NCI-H82 treated with DMSO at 0.1 percent for 48 hours (cell line): Measurements from ENCODE around the gene PITPNM1.
"Not testable (repeated sequence)": the region's sequence is repeated elsewhere in the genome, so short reads cannot be mapped to it uniquely, and the experiment has no call there.

Experiments
- DNase-seq: peaks from one replicate; lab custom pipeline; 2025; ENCODE audit not compliant: unreplicated experiment; lab: John Stamatoyannopoulos, UW

Gene PITPNM1

DNA sequence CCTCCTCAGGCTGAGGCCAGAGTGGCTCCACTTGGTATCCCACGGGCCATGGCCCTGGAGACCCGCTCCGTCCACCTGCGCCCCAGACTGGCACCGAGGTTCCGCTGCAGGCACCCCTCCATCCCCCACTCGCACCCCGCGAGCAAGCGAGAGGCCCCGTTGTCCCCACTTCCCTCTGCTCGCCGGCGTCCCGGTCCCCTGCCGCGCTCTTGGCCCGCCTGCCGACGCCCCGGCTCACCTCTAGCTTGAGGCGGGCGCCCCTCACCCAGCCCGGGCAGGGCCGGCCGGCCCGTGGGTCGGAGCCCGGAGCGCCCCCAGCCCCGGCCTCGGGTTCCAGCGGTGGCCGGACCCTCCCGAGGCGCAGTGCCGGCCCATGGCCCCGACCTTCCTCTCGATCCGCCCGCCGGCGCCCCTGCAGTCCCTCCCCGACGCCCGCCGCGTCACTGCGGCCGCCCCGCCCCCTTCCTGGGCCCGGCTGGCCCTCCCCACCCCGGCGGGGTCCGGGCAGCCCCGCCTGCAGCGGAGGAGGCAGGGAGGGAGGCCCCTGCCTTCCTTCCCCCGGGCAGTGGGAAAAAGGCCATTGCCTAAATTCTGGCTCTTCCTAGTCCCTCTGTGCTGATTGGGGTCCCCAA, at the start of gene PITPNM1:
Gene PITPNM1, minus strand, starts transcription at position 414 of the 632 bp plus-strand sequence. CDS start 1,183 bp downstream, outside the sequence.
- peak; percentile 3 for DNase-seq

GRCh38 chr11:67551697-67552096, 46.5 kb upstream of the PITPNM1 start:
- not testable (repeated sequence) for DNase-seq

GRCh38 chr11:67551127-67551526, 46.0 kb upstream of the PITPNM1 start:
- DNase-seq, result no peak

GRCh38 chr11:67548555-67549110, 43.5 kb upstream of the PITPNM1 start:
- no peak for DNase-seq

GRCh38 chr11:67548112-67548511, 42.9 kb upstream of the PITPNM1 start:
- not testable (repeated sequence) for DNase-seq

- DNase-seq, result no peak
These were observed 40.1 kb upstream of the PITPNM1 start for GRCh38 chr11:67545280-67545679.

- no peak for DNase-seq
These were observed 39.6 kb upstream of the PITPNM1 start for GRCh38 chr11:67544616-67545242.

DNA sequence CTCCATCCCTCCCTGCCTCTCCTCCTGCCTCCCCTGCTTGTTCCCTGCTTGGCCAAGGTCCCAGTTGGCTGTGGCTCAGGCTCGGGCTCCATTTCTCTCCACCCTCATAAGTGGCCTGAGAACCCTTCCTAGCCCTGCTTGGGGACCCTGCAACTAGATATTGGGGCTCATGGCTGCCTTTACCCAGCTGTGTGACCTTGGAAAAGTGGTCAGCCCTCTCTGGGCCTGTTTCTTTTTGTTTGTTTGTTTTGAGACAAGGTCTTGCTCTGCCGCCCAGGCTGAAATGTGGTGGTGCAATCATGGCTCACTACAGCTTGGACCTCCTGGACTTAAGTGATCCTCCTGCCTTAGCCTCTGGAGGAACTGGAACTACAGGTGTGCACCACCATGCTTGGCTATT, 38.4 kb upstream of the PITPNM1 start:
- DNase-seq, result no peak

- DNase-seq, result no peak
These were observed 37.8 kb upstream of the PITPNM1 start for GRCh38 chr11:67542971-67543370.

DNA sequence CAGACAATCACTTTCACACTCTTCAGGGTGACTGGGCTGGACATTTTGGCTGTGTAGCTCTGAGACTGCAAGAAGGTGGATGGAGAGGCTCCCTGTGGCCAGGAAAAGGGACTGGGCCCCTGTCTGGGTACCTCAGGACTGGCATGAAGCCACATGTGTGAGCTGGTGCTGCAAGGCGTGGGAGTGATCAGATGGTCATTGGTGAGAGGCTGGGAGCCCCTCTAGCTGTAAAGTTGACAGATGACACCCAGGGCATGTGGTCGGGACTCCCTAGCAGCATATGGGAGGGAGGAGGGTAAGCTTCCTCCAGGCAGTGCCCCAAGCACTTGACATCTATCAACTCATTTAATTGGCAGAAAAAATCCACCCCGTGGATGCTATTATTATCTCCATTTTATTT, 37.0 kb upstream of the PITPNM1 start:
- DNase-seq, result no peak

DNA sequence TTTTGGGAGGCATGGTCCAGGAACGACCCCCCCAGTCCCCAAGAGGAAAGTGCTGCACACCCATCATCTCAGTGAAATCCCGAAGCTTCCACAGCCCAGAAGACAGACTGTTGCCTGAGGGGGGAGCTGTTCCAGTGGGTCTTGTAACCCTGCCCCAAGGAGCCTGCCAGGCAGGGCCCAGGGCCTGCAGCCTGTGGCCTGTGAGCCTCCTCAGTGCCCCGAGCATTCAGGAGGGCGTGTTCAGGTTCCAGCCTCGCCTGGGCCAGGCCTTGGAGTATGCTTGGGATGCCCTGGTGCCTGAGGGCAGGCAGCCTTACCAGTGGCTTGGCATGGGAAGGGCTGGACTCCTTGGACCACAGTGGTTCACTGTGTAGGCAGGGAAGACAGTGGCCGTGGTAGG, 36.0 kb upstream of the PITPNM1 start:
- no peak for DNase-seq

DNA sequence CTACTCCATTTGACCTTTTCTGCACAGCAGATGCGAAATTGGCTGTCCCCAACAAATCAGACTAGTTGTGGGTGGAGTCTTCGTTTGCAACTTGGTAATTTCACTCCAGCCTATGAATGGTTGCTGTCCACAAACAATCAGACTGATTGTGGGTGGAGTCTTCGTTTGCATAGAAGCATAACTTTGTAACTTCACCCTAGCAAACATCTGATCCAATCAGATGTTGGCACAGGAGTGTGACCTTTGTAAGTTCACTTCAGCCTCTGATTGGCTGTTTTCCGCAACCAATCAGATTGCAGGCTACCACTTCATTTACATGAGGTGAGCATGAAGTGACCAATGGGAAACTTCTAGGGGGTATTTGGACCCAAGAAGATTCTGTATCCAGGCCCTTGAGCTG, 34.4 kb upstream of the PITPNM1 start:
- DNase-seq, result no peak

- no peak for DNase-seq
These were observed 33.8 kb upstream of the PITPNM1 start for GRCh38 chr11:67538823-67539505.

- no peak for DNase-seq
These were observed 33.1 kb upstream of the PITPNM1 start for GRCh38 chr11:67538306-67538705.

DNA sequence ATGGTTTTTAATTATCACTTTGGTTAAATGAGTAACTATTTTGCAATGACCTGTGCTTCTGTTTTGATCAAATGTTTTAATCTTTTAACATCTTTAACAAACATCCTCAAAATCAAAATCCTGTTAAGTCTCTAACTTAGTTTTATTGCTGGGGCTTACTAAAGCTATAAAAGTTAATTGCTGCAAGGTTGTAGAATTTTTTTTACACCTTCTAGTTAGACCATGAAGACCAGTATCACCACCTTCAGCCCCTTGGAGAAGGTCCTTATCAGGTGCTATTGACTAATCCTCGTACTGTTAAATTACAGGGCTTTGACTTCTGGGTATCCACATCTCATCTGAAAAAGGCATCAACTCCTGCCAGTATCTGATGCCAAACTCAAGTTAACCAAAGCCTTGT, 30.4 kb upstream of the PITPNM1 start:
- DNase-seq, result no peak

- DNase-seq, result no peak
These were observed 29.0 kb upstream of the PITPNM1 start for GRCh38 chr11:67534070-67534679.

DNA sequence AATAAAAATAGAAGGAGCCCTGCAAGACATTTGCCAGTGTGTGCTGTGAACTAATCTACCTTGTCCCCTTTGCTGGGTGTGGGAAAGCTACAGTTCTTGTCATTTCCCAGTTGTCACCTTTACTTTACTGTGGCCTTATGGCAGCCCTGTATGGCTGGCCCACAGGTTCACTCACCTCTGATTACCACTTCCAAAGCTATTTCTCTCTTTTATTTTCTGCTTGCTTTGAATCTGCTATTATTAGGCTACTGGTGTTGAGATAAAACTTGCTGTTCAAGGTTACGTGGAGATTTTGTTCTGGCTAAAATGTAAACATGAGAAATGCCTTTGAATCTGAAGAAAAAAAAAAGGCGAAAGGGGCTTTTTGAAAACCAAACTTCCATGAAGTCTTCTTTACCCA, 27.7 kb upstream of the PITPNM1 start:
- DNase-seq, result no peak

- DNase-seq, result no peak
These were observed 25.1 kb upstream of the PITPNM1 start for GRCh38 chr11:67530282-67530592.

DNA sequence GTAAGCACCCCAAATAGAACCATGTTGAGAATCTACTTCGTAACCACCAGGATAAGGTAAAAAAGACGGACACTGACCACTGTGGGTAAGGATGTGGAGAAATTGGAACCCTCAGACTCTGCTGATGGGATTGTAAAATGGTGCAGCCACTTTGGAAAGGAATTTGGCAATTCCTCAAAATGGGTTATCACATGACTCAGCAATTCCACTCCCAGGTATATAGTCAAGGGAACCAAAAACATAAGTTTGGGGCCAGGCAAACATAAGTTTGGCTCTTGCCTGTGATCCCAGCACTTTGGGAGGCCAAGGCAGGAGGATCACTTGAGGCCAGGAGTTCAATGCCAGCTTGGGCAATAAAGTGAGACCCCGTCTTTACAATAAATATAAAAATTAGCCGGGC, 23.2 kb upstream of the PITPNM1 start:
- no peak for DNase-seq

DNA sequence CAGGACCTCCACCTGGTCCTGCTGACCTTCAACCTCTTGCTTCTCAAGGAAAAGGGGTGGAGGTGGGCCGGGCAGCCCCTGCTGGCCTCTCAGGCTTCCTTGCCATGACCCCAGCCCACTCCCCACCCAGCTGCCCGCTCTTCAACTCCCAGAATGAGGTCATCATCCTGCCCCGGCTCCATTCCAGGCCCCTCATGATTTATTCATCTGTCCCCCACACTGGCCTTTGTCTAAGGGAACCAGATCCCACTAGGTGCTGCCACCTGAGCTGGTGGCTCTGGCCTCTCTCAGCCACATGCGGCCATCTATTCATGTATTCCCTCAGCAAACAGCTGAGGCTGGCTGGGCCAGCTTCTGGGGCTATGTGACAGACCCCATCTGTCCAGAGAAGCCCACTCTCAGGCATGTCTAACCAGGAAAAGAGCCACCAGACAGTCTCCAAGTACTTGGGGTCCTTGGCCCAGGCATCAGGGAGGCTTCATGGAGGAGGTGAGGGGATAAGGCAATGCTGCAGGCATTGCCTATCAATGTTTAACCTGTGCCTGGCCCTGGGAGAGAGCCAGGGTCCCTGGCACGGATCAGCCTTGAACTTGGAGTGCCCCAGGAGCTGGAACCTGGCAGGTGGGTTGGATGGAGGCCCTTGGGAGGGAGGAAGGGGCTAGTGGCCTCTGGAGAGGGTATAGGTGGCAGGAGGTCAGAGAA, 20.3 kb upstream of the PITPNM1 start:
- DNase-seq, result no peak

- DNase-seq, result no peak
These were observed 19.3 kb upstream of the PITPNM1 start for GRCh38 chr11:67524480-67524808.
